ENCODE data around the gene MFSD11.

DNA sequence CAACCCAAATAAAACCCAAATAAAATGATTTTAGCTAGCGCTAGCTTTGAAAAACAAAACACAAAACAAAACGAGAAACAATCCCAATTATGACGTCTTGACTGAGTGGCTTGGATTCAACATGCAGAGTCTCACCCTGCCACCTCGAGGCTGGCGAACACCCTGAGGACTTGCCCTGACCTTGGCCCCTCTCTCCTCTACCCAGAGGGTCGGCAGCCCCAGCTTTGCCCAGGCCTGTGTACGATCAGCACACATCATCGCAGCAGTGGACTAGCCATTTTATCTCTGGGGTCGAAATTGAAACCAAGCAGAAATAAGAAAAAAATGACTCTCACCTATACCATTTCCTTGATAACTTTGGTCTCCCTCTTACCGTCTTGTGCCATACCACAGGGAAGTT lies 16.5 kb upstream of the MFSD11 start:
- TF ChIP-seq, protein P1, sequence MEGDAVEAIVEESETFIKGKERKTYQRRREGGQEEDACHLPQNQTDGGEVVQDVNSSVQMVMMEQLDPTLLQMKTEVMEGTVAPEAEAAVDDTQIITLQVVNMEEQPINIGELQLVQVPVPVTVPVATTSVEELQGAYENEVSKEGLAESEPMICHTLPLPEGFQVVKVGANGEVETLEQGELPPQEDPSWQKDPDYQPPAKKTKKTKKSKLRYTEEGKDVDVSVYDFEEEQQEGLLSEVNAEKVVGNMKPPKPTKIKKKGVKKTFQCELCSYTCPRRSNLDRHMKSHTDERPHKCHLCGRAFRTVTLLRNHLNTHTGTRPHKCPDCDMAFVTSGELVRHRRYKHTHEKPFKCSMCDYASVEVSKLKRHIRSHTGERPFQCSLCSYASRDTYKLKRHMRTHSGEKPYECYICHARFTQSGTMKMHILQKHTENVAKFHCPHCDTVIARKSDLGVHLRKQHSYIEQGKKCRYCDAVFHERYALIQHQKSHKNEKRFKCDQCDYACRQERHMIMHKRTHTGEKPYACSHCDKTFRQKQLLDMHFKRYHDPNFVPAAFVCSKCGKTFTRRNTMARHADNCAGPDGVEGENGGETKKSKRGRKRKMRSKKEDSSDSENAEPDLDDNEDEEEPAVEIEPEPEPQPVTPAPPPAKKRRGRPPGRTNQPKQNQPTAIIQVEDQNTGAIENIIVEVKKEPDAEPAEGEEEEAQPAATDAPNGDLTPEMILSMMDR (IDR thresholded peaks at IDR 0.05): no peak
- TF ChIP-seq POLR2AphosphoS5 (IDR thresholded peaks at IDR 0.05; ENCODE audit: low read depth, low read length): no peak
- TF ChIP-seq, protein P2, sequence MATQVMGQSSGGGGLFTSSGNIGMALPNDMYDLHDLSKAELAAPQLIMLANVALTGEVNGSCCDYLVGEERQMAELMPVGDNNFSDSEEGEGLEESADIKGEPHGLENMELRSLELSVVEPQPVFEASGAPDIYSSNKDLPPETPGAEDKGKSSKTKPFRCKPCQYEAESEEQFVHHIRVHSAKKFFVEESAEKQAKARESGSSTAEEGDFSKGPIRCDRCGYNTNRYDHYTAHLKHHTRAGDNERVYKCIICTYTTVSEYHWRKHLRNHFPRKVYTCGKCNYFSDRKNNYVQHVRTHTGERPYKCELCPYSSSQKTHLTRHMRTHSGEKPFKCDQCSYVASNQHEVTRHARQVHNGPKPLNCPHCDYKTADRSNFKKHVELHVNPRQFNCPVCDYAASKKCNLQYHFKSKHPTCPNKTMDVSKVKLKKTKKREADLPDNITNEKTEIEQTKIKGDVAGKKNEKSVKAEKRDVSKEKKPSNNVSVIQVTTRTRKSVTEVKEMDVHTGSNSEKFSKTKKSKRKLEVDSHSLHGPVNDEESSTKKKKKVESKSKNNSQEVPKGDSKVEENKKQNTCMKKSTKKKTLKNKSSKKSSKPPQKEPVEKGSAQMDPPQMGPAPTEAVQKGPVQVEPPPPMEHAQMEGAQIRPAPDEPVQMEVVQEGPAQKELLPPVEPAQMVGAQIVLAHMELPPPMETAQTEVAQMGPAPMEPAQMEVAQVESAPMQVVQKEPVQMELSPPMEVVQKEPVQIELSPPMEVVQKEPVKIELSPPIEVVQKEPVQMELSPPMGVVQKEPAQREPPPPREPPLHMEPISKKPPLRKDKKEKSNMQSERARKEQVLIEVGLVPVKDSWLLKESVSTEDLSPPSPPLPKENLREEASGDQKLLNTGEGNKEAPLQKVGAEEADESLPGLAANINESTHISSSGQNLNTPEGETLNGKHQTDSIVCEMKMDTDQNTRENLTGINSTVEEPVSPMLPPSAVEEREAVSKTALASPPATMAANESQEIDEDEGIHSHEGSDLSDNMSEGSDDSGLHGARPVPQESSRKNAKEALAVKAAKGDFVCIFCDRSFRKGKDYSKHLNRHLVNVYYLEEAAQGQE (IDR thresholded peaks at IDR 0.05; ENCODE audit: insufficient read depth in 1 of 2, low read depth in 2 of 2, low read length in 1 of 2): no peak

Data from Panc1 (cell line).